PFSK-1 (cell line): ENCODE measurements around the gene MORN1.

Source experiments
- FOXP2 ChIP-seq: optimal IDR thresholded peaks from 2 replicates; pipeline ENCODE3; 2011; ENCODE audit warnings: borderline replicate concordance, control low read depth, inconsistent platforms; ENCODE audit not compliant: insufficient read depth; ENCODE audit errors: extremely low read length, extremely low read depth
- POLR2AphosphoS5 ChIP-seq: IDR thresholded peaks from 2 replicates; pipeline ENCODE4 v1.6.1; 2012; ENCODE audit warnings: low read depth, mild to moderate bottlenecking, control low read depth, low read length, moderate library complexity
- SIN3A ChIP-seq: IDR thresholded peaks from 2 replicates; pipeline ENCODE4 v1.6.1; 2012; ENCODE audit warnings: mild to moderate bottlenecking, low read length, moderate library complexity, borderline replicate concordance; ENCODE audit not compliant: insufficient read depth
- TAF1 ChIP-seq: IDR thresholded peaks from 2 replicates; pipeline ENCODE4 v1.6.1; 2012; ENCODE audit warnings: low read length, control low read depth, borderline replicate concordance; ENCODE audit not compliant: insufficient read depth
- TF ChIP-seq, protein P1 (sequence below), 2 experiments: IDR thresholded peaks; 2 replicates each; pipeline versions ENCODE4 v1.6.1 to v1.8.0; 2011 to 2012; ENCODE audit warnings: low read depth in 2 of 2, low read length in 2 of 2, control low read depth in 1 of 2, inconsistent platforms in 1 of 2, mild to moderate bottlenecking in 1 of 2, moderate library complexity in 1 of 2; ENCODE audit not compliant: insufficient read depth in 1 of 2

Gene MORN1

GRCh38 chr1:2426540-2426939 is 35.2 kb upstream of the MORN1 start:
- TF ChIP-seq SIN3A (no peak), POLR2AphosphoS5 (no peak), TAF1 (no peak)
- TF ChIP-seq, protein P1, sequence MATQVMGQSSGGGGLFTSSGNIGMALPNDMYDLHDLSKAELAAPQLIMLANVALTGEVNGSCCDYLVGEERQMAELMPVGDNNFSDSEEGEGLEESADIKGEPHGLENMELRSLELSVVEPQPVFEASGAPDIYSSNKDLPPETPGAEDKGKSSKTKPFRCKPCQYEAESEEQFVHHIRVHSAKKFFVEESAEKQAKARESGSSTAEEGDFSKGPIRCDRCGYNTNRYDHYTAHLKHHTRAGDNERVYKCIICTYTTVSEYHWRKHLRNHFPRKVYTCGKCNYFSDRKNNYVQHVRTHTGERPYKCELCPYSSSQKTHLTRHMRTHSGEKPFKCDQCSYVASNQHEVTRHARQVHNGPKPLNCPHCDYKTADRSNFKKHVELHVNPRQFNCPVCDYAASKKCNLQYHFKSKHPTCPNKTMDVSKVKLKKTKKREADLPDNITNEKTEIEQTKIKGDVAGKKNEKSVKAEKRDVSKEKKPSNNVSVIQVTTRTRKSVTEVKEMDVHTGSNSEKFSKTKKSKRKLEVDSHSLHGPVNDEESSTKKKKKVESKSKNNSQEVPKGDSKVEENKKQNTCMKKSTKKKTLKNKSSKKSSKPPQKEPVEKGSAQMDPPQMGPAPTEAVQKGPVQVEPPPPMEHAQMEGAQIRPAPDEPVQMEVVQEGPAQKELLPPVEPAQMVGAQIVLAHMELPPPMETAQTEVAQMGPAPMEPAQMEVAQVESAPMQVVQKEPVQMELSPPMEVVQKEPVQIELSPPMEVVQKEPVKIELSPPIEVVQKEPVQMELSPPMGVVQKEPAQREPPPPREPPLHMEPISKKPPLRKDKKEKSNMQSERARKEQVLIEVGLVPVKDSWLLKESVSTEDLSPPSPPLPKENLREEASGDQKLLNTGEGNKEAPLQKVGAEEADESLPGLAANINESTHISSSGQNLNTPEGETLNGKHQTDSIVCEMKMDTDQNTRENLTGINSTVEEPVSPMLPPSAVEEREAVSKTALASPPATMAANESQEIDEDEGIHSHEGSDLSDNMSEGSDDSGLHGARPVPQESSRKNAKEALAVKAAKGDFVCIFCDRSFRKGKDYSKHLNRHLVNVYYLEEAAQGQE (IDR thresholded peaks at IDR 0.05; ENCODE audit: insufficient read depth in 1 of 2, low read depth in 2 of 2, low read length in 2 of 2), result no peak

DNA sequence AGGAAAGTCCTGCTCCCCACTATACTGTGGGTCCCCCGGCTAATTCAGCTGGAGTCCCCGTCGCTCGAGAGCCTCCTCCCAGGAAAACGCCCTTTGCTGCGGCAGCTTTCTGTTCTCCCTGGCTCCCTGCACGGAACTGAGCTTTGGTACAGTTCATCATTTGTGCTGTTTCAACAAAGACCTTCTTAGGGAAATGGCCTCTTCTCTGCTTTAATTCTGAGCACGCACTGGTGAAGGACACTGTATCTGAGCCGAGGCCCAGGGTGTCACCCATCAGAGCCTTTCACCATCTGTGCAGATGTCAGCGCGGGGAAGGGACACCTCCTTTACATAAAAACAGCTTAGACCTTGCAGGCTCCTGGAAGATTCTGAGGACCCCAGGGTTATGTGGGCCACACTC is 34.5 kb upstream of the MORN1 start:
- TF ChIP-seq FOXP2 (no peak), SIN3A (no peak), TAF1 (no peak), POLR2AphosphoS5 (no peak)
- TF ChIP-seq, protein P1 (IDR thresholded peaks at IDR 0.05; ENCODE audit: insufficient read depth in 1 of 2, low read depth in 2 of 2, low read length in 2 of 2), result no peak

DNA sequence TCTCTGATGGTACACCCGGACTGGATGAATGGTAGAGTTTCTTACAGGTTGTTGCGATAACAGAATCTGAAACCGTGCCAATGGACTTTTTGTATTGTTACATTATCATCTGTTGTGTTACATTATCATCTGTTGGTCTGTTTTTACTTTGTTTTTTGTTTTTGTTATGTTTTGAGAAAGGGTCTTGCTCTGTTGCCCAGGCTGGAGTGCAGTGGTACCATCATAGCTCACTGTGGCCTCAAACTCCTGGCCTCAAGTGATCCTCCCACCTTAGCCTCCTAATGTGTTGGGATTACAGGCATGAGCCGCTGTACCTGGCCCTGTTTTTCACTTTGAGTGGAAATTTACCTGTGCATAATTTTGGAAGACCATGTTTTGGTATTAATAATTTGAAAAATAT is 31.2 kb upstream of the MORN1 start:
- no peak for TF ChIP-seq FOXP2
- TF ChIP-seq, protein P1 (IDR thresholded peaks at IDR 0.05; ENCODE audit: insufficient read depth in 1 of 2, low read depth in 2 of 2, low read length in 2 of 2), result no peak
- TF ChIP-seq SIN3A, result no peak
- no peak for TF ChIP-seq POLR2AphosphoS5
- no peak for TF ChIP-seq TAF1

GRCh38 chr1:2419416-2419815 is 28.1 kb upstream of the MORN1 start:
- TF ChIP-seq SIN3A (no peak), FOXP2 (no peak)

- TF ChIP-seq, protein P1 (IDR thresholded peaks at IDR 0.05; ENCODE audit: insufficient read depth in 1 of 2, low read depth in 2 of 2, low read length in 2 of 2), result no peak
- no peak for TF ChIP-seq TAF1
Measured at GRCh38 chr1:2418791-2419320, 27.5 kb upstream of the MORN1 start.

- TF ChIP-seq TAF1, result no peak
- TF ChIP-seq, protein P1 (IDR thresholded peaks at IDR 0.05; ENCODE audit: insufficient read depth in 1 of 2, low read depth in 2 of 2, low read length in 2 of 2), result no peak
- no peak for TF ChIP-seq FOXP2
- no peak for TF ChIP-seq SIN3A
- TF ChIP-seq POLR2AphosphoS5, result no peak
Measured at GRCh38 chr1:2417833-2418225, 26.5 kb upstream of the MORN1 start.
